ELF-1 (cell line): Measurements from ENCODE around the gene CD44.

Experiments used
- DNase-seq: peaks from one replicate; pipeline ENCODE4 v3.0.0-alpha.2; 2016; ENCODE audit warnings: low read depth, low spot score

Gene CD44

GRCh38 chr11:35158701-35159510 lies 19.9 kb downstream of the CD44 start:
- DNase-seq, result peak; percentile 40

DNA sequence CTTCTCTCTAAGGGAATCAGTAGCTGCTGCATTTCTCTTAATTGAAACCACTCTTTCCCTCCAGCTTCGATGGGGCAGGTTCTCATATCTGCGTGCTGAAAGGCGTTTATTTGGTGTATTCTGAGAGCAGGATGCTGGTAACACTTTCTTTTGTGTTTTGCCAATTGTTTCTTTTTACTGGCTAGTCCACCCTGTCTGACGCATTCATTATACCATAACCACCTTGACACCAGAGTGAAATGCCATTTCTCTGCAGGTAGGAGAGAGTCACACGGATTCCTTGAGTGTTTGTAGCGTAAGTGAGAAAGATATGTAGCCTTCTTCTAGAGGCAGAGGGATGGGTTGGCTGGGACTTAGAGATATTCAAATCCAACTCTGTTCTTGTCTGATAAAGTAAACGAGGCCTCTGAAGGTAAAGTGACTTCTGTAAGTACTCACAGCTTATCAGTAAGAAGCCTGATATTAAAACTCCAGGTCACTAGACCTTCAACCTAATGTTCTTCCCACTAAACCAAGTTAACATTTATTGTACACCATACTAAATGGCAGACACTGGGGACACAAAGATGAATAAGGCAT lies 21.4 kb downstream of the CD44 start:
- no peak for DNase-seq

DNA sequence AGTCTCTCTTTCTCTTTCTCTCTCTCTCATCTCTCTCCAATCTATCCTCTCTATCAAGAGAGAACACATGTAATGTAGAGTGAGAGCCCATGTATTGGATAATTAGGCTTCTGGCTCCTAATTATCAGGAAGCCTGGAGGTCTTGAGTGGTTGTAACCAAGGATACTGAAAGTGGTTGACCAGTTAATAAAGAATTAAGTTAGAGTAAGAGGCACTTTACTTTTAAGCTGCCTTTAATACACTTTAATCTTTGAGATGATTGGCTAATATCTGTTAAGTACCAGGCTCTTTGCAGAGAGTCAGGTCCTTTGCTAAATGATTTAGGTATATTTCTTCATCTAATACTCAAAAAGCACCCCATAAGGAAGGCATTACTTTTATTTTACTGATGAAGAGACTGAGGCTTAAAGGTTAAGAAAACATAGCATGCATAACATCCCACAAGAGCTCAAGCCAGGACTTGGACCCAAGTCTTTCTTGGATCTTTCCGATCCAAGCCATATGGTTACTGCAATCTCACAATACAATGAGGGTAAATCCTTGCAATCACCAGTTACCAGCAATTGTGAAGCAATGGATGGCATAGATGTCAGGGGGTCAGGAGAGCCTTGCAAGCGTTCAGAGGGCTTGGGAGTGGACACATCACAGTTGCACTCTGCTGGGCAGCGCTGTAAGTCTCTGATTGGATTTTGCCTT lies 22.1 kb downstream of the CD44 start:
- no peak for DNase-seq

DNA sequence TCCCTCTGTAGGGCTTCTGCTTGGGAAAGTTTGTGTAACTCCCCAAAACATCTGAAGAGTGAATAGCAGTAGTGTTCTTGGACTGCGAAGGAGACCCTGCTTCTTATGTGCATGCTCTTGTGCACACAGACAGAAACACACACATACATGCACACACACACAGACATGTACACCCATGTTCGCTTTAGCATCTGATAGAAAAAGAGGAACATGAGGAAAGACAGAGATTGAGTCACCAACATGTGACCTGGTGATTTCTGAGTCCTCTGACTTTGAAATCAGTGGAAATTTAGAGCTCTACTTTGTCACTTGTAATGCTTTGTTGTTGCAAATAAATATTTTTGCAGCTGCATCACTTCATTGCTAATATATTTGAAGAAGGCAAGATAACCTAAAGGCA lies 23.8 kb downstream of the CD44 start:
- DNase-seq, result no peak

DNA sequence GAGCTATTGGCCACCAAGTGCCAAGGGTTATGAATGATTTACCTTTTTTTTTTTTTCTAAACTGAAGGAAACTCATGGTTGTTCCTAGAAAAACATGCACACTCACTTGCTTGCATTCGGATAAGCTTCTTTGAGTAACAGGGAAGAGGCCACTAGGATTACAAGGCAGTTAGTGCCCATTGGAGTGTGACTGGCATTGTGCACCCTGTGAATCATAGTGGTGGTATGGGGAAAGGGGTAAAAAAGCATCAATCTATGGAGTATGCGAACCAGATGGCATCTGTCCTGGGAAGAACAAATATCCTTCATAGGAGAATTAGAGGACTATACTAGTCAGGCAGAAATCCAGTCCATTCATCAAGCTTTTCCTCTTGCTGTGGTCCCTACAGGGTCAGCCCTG lies 24.2 kb downstream of the CD44 start:
- DNase-seq, result no peak

- peak; percentile 41 for DNase-seq
These were observed 24.9 kb downstream of the CD44 start for GRCh38 chr11:35163702-35164496.

DNA sequence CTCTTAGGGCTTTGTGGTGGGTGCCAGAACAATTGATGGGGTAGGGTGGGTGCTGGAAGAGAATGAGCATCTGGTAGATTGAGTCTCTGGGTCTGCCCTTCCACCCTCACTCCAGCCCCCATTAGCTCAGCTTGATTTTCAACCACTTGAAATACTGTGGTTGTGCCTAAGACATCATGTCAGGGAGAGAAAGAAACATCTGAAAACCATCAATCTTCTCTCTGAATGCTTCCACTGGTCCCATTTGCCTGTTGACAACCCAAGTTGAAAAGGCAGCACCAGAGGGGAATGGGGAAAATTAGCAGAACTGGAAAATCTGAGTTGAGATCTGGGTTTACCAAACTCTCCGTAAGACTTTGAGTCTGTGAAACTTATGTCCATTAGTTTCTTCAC lies 26.1 kb downstream of the CD44 start:
- no peak for DNase-seq

DNA sequence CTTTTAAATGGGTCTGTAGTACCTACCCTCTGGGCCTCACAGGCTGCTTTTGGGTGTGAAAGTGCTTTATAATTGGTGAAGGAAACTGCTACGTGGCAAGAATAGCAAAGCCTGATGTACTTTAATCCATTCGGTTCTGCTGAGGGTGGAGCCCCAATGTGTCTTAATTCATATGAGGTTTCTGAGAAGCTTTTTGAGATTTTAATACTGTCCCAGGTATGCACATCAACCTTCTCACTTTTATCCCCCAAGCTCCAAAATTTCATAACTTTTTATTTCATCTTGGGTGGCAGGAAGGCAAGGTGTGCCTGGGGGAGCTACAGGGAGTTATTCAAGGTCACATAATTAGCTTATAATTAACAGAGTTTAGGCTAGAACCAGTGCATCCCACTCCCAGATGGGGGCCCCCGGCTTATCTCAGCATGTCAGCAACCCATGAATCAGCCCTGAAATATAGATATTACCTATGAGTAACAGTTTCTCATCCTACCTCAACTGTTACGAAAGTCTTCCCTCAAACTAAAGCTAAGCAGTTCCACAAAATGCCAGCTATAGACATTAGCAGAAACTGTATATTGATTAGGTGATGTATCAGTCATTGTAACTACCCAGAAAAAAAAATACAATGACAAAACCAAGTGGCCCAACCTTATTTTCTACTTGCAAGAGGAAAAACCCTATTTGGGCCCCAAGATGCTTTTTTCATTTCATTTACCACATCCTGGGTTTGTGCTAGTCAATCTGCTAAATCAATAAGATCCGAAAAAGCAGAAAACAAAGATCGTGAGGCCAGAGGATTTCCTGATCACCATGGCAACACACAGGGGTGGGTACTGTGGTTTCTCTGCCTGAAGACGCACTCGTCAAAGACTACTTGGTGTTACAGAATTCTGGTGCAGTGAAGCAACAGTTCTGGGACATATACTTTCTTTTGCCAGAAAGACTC lies 26.7 kb downstream of the CD44 start:
- DNase-seq, result no peak

GRCh38 chr11:35166369-35167360 lies 27.7 kb downstream of the CD44 start:
- no peak for DNase-seq

- no peak for DNase-seq
These were observed 28.5 kb downstream of the CD44 start for GRCh38 chr11:35167426-35167954.

DNA sequence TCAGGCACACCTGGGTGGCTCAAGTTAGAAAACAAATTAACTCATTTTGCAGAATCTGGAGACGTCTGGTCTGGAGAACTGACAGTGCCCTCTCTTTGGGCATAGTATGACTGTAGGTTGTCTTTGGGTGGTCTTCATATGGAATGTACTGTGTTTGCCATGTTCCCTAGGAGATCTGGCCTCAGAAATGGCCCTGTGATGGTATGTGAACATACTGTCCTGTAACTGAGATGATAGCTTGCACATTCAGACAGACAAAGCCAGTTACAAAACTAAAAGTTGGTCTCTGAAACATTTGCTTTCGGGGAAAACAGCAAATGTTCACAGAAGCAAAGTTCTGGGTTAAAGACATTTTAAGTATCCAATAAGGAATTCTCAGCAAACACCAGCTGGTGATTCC lies 29.7 kb downstream of the CD44 start:
- no peak for DNase-seq

- DNase-seq, result no peak
These were observed 30.1 kb downstream of the CD44 start for GRCh38 chr11:35169112-35169511.

DNA sequence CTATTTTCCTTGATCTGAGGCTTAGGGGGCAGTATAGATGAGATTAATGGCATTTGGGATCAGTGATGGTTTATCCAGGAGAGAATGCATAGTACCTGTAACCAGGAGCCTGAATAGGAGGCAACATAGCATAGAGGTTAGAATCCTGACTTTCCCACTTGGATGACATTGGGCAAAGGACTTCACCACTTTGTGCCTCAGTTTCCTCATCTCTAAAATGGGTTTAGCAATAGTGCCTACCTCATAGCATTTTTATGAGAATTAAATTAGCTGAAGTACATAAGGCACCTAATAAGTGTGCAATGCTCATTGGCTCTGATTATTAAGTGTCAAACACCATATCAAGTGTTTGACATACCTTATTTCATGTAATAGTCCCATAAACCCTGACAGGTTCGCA lies 30.8 kb downstream of the CD44 start:
- no peak for DNase-seq

DNA sequence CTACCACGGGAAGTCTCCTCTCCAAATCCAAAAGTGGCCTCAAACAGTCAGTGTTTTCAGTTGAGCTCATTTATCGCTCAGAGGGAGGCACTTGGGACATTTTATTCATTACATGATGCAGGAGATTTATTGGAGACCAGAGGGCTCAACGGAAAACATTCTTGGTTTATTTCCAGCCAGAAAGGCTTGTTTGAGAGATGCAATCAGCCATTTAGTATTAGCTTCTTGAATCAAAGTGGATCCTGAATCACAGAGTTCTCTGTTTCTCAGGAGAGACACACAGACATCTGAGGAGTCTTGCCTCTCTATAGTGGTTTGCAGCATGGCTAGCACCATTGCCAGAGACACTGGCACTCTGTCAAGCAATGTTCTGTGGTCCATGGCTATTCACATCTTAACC lies 31.5 kb downstream of the CD44 start:
- DNase-seq, result no peak

DNA sequence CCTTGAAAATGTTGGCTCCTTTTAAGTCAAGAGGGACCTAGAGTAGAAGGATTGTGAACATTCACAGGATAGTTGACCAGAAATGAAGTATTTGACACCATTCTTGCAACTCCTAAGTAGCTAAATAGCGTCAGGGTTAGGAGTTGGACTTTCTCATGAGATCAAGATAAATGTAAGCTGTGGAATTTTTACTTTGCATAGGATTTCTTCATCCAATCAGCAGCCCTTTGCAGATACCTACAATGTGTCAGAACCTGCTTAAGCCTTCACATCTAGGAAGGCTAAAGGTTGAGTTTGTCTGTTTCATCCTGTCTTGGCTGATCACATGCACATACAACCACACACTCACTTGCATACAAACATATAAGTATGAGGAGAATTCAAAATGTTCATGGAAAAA lies 32.3 kb downstream of the CD44 start:
- no peak for DNase-seq

- peak; percentile 32 for DNase-seq
These were observed 34.1 kb downstream of the CD44 start for GRCh38 chr11:35173011-35173511.

- no peak for DNase-seq
These were observed 34.9 kb downstream of the CD44 start for GRCh38 chr11:35173616-35174566.

- DNase-seq, result no peak
These were observed 35.7 kb downstream of the CD44 start for GRCh38 chr11:35174666-35175065.
